ENCODE measurements around the gene CD82. TPM values are rescaled to one million over a fixed set of nuclear protein-coding genes. Genes with fewer than 3 reads are reported as not detected.

Gene CD82
- total RNA-seq, 2 experiments from 2014 or later: 1.2 to 6.4 TPM

GRCh38 chr11:44527476-44527875 is 38.0 kb upstream of the CD82 start:
- no peak for DNase-seq (ENCODE audit: low spot score)
- H3K4me3 ChIP-seq (ENCODE audit: low read depth, low read length, poor library complexity, severe bottlenecking): no peak overlapping the region
- POLR2A ChIA-PET: no interaction called here
- no peak overlapping the region for H3K4me2 ChIP-seq (ENCODE audit: low read length)
- intact Hi-C loops (cut with micrococcal nuclease; ENCODE audit: unreplicated experiment): no loop called here
- no peaks in the 10 kb centered on the region for H3K9me3 ChIP-seq (ENCODE audit: low read length)
- no peaks in the 10 kb centered on the region for H3K9me2 ChIP-seq (ENCODE audit: insufficient read depth, low read length)
- no peak overlapping the region for H2AFZ ChIP-seq (ENCODE audit: low read length)
- H4K20me1 ChIP-seq (ENCODE audit: insufficient read depth, low read length): no peaks in the 10 kb centered on the region
- CTCF ChIA-PET (ENCODE audit: unreplicated experiment): no interaction called here
- no peaks in the 10 kb centered on the region for H3K36me3 ChIP-seq (ENCODE audit: insufficient read depth, low read length)
- TF ChIP-seq, protein P1, sequence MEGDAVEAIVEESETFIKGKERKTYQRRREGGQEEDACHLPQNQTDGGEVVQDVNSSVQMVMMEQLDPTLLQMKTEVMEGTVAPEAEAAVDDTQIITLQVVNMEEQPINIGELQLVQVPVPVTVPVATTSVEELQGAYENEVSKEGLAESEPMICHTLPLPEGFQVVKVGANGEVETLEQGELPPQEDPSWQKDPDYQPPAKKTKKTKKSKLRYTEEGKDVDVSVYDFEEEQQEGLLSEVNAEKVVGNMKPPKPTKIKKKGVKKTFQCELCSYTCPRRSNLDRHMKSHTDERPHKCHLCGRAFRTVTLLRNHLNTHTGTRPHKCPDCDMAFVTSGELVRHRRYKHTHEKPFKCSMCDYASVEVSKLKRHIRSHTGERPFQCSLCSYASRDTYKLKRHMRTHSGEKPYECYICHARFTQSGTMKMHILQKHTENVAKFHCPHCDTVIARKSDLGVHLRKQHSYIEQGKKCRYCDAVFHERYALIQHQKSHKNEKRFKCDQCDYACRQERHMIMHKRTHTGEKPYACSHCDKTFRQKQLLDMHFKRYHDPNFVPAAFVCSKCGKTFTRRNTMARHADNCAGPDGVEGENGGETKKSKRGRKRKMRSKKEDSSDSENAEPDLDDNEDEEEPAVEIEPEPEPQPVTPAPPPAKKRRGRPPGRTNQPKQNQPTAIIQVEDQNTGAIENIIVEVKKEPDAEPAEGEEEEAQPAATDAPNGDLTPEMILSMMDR (conservative IDR thresholded peaks at IDR 0.05; ENCODE audit: low read length): no peak
- TF ChIP-seq EZH2phosphoT487 (IDR thresholded peaks at IDR 0.05; ENCODE audit: borderline replicate concordance, low read depth, low read length): no peak
- no peak overlapping the region for H3K27ac ChIP-seq (ENCODE audit: low read depth, low read length, poor library complexity, severe bottlenecking)
- no peaks in the 10 kb centered on the region for H3K79me2 ChIP-seq (ENCODE audit: insufficient read depth, low read depth, low read length)
- H3K4me1 ChIP-seq (ENCODE audit: insufficient read depth, low read length, poor library complexity, severe bottlenecking): no peaks in the 10 kb centered on the region
- no TSS peak for BruUV-seq (replicated peaks)

- BruUV-seq (replicated peaks): no TSS peak
- no peaks in the 10 kb centered on the region for H3K9me3 ChIP-seq (ENCODE audit: low read length)
- no peaks in the 10 kb centered on the region for H3K9me2 ChIP-seq (ENCODE audit: insufficient read depth, low read length)
- H3K79me2 ChIP-seq (ENCODE audit: insufficient read depth, low read depth, low read length): no peaks in the 10 kb centered on the region
- no peak for TF ChIP-seq EZH2phosphoT487 (IDR thresholded peaks at IDR 0.05; ENCODE audit: borderline replicate concordance, low read depth, low read length)
- TF ChIP-seq, protein P1 (conservative IDR thresholded peaks at IDR 0.05; ENCODE audit: low read length): no peak
- no peaks in the 10 kb centered on the region for H4K20me1 ChIP-seq (ENCODE audit: insufficient read depth, low read length)
- H3K27ac ChIP-seq (ENCODE audit: low read depth, low read length, poor library complexity, severe bottlenecking): no peak overlapping the region
- H3K4me3 ChIP-seq (ENCODE audit: low read depth, low read length, poor library complexity, severe bottlenecking): no peak overlapping the region
- H3K4me2 ChIP-seq (ENCODE audit: low read length): no peak overlapping the region
- H2AFZ ChIP-seq (ENCODE audit: low read length): no peak overlapping the region
- POLR2A ChIA-PET: no interaction called here
- DNase-seq (ENCODE audit: low spot score): no peak
- no peaks in the 10 kb centered on the region for H3K4me1 ChIP-seq (ENCODE audit: insufficient read depth, low read length, poor library complexity, severe bottlenecking)
- CTCF ChIA-PET (ENCODE audit: unreplicated experiment): no interaction called here
- intact Hi-C loops (cut with micrococcal nuclease; ENCODE audit: unreplicated experiment): no loop called here
- no peaks in the 10 kb centered on the region for H3K36me3 ChIP-seq (ENCODE audit: insufficient read depth, low read length)
Observed at GRCh38 chr11:44528103-44528502, 37.4 kb upstream of the CD82 start.

DNA sequence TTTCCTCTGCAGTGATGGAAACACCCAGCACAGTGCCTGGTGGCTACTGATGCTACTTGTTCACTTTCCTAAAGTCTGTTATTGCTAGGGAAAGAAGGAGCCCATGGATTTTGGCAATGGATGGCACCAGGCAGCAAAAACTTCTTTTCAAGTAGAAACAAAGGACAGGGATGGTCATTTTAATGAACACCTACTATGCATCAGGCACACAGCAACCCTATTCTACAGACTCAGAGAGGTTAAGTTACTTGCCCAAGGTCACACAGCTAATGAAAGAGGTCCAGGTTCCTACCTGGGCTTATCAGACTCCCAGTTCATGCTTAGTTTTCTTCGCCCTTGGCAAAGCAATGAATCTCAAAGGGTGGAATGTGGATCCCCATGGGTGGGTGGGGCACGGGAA is 36.9 kb upstream of the CD82 start:
- no peaks in the 10 kb centered on the region for H3K36me3 ChIP-seq (ENCODE audit: insufficient read depth, low read length)
- intact Hi-C loops (cut with micrococcal nuclease; ENCODE audit: unreplicated experiment): no loop called here
- TF ChIP-seq EZH2phosphoT487 (IDR thresholded peaks at IDR 0.05; ENCODE audit: borderline replicate concordance, low read depth, low read length): no peak
- TF ChIP-seq, protein P1 (conservative IDR thresholded peaks at IDR 0.05; ENCODE audit: low read length): no peak
- H4K20me1 ChIP-seq (ENCODE audit: insufficient read depth, low read length): no peaks in the 10 kb centered on the region
- ChIA-PET POLR2A (no interaction called here), CTCF (ENCODE audit: unreplicated experiment) (no interaction called here)
- no TSS peak for BruUV-seq (replicated peaks)
- H3K9me3 ChIP-seq (ENCODE audit: low read length): no peaks in the 10 kb centered on the region
- no peak overlapping the region for H3K4me2 ChIP-seq (ENCODE audit: low read length)
- no peak for DNase-seq (ENCODE audit: low spot score)
- no peaks in the 10 kb centered on the region for H3K4me1 ChIP-seq (ENCODE audit: insufficient read depth, low read length, poor library complexity, severe bottlenecking)
- H3K27ac ChIP-seq (ENCODE audit: low read depth, low read length, poor library complexity, severe bottlenecking): no peak overlapping the region
- no peak overlapping the region for H3K4me3 ChIP-seq (ENCODE audit: low read depth, low read length, poor library complexity, severe bottlenecking)
- H2AFZ ChIP-seq (ENCODE audit: low read length): no peak overlapping the region
- no peaks in the 10 kb centered on the region for H3K79me2 ChIP-seq (ENCODE audit: insufficient read depth, low read depth, low read length)
- H3K9me2 ChIP-seq (ENCODE audit: insufficient read depth, low read length): no peaks in the 10 kb centered on the region
